H54 (cell line): ENCODE data around the gene NUDT22.

Source experiments
- DNase-seq: peaks from one replicate; pipeline ENCODE4 v3.0.0; 2011; ENCODE audit warnings: low spot score, mixed read lengths; ENCODE audit not compliant: insufficient read length
- FAIRE-seq: peaks from 3 replicates; lab custom pipeline; 2011; peaks lifted over from hg19 to GRCh38; lab: Jason Lieb, UNC
- POLR2A ChIP-seq: IDR thresholded peaks from 2 replicates; pipeline ENCODE4 v1.6.1; 2011; ENCODE audit warnings: low read depth, mild to moderate bottlenecking, low read length

Gene NUDT22

DNA sequence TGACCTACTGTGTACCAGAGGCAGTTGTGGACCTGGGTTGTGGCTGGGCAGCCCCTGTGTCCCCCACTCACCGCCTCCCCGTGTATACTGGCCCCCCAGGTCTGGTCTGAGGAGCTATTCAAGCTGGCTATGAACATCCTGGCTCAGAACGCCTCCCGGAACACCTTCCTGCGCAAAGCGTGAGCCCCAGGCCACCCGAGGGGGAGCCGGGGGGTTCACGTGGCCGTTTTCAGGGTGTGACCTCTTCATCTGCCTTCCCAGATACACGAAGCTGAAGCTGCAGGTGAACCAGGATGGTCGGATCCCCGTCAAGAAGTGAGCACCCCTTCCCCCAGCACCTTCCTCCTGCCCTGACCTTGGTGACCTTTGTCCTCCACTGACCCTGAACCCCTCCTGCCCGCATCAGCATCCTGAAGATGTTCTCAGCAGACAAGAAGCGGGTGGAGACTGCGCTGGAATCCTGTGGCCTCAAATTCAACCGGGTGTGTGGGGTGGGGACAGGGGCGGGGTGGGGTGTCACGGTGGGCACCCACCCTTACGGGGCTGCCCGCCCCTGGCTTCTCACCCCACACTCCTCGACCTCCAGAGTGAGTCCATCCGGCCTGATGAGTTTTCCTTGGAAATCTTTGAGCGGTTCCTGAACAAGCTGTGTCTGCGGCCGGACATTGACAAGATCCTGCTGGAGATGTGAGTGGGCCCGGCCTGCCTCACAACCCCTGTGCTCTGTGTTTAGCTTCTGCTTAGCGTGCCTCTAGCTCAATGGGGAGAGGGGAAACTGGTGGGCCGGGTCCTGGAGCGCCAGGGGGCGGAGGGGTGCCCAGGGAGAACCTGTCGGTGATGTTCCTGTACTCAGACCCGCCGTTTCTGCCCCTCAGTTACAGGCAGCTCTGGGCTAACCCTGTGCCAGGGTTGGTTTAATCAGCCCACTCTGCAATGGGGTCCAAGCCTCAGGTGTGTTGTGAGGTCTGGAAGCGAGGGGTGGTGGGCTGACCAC, 29.4 kb downstream of the NUDT22 start:
- no peak for TF ChIP-seq POLR2A
- no peak for DNase-seq
- FAIRE-seq, result no peak

DNA sequence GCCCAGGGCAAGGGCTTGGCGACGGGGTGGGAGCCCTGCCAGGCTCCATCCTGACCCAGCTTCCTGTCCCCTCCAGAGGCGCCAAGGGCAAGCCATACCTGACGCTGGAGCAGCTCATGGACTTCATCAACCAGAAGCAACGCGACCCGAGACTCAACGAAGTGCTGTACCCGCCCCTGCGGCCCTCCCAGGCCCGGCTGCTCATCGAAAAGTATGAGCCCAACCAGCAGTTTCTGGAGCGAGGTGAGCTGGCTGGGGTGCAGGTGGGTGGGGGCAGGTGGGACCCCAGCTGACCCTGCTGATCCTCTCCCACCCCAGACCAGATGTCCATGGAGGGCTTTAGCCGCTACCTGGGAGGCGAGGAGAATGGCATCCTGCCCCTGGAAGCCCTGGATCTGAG, 30.2 kb downstream of the NUDT22 start:
- DNase-seq (no peak), FAIRE-seq (no peak)
- TF ChIP-seq POLR2A, result no peak

- no peak for DNase-seq
- TF ChIP-seq POLR2A, result no peak
- FAIRE-seq, result no peak
These were observed 32.3 kb downstream of the NUDT22 start for GRCh38 chr11:64258356-64258755.

DNA sequence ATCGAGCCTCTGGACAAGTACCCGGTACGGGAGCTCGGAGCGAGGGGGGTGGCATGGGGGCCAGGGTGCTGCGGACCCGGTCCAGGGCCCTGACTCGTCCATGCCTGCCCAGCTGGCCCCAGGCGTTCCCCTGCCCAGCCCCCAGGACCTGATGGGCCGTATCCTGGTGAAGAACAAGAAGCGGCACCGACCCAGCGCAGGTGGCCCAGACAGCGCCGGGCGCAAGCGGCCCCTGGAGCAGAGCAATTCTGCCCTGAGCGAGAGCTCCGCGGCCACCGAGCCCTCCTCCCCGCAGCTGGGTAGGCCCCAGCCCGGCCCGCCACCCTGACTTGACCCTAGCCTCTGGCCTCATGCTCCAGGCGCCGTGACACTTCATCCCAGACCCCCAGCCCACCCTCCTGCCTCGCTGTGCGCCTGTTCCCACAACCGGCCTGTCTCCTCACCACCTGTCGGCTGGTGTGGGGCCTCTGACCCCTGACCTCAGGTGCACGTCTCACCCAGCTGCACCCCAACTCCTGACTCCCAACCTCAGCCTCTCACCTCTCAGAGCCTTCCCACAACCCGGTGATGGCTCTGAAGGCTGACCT, 33.0 kb downstream of the NUDT22 start:
- no peak for FAIRE-seq

DNA sequence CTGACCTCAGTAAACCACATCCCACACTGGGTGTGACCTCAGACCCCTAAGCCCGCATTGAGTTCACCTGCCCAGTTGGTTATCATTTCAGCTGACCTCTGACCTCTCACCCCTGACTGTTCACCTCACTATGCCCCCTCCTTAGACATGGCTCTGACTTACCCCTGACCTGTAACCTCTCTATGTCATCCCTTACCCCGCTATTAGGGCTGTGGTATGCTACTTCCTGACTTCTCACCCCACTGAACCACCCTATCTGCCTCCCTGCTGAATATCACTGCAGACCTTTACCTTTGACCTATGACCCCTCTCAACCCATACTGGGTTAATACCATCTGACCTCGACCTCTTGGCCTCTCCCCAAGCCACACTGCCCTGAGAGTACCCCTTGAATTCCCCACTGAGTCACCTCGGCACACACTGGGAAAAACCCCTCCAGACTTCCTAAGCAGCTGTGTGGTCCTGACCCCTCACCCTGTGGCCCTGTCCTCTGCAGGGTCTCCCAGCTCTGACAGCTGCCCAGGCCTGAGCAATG, 33.5 kb downstream of the NUDT22 start:
- DNase-seq (no peak), FAIRE-seq (no peak)
- TF ChIP-seq POLR2A, result no peak

More for the DNA sequence above, 33.0 kb downstream of the NUDT22 start:
- TF ChIP-seq POLR2A, result no peak
- DNase-seq, result no peak

GRCh38 chr11:64260147-64260708, 34.2 kb downstream of the NUDT22 start:
- FAIRE-seq, result no peak
- DNase-seq, result no peak
- no peak for TF ChIP-seq POLR2A

DNA sequence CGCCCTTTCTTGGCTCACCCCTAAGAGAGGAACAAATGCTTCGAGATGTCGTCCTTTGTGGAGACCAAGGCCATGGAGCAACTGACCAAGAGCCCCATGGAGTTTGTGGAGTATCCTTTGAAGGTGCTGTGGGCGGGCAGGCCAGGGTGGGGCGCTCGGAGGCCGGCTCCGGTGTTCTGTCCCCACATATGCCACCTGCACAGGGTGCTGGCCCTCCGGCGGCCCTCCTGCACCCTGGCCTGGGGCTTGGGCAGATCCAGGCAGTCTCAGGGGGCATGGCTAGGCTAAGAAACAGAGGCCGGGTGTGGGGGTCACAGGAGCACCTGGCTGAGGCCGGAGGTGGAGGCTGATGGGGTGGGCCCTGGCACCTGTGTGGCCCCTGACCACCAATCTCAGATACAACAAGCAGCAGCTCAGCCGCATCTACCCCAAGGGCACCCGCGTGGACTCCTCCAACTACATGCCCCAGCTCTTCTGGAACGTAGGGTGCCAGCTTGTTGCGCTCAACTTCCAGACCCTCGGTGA, 35.5 kb downstream of the NUDT22 start:
- DNase-seq, result no peak
- TF ChIP-seq POLR2A, result no peak
- no peak for FAIRE-seq

DNA sequence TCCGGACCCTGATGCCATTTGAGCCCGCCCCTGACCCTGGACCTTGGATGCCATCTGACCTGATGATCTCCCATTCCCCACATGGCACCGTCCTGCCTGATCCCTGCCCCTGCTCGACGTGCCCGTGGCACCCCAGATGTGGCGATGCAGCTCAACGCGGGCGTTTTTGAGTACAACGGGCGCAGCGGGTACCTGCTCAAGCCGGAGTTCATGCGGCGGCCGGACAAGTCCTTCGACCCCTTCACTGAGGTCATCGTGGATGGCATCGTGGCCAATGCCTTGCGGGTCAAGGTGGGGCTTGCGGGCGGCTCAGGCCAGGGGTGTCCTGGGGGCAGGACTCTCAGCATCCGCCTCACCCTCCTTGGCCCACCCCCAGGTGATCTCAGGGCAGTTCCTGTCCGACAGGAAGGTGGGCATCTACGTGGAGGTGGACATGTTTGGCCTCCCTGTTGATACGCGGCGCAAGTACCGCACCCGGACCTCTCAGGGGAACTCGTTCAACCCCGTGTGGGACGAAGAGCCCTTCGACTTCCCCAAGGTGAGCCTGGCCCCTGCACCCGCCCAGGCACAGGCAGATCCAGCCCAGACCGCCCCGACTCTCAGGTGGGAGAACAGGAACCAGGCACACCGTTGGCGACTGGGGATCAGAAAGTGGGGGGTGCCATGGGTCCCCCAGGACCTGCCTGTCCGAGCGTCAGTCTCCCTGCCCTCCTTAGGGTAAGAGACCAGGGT, 36.4 kb downstream of the NUDT22 start:
- TF ChIP-seq POLR2A, result no peak
- FAIRE-seq, result no peak
- DNase-seq, result no peak

GRCh38 chr11:64263021-64263946, 37.2 kb downstream of the NUDT22 start:
- no peak for DNase-seq
- no peak for FAIRE-seq
- no peak for TF ChIP-seq POLR2A

- no peak for TF ChIP-seq POLR2A
- FAIRE-seq (no peak), DNase-seq (no peak)
These were observed 37.9 kb downstream of the NUDT22 start for GRCh38 chr11:64263947-64264317.

- FAIRE-seq (no peak), DNase-seq (no peak)
- TF ChIP-seq POLR2A, result no peak
These were observed 38.3 kb downstream of the NUDT22 start for GRCh38 chr11:64264371-64264852.
